Spinal cord (tissue), 10 donors: ENCODE data around the gene PAPPA. TPM values are rescaled to one million over a fixed set of nuclear protein-coding genes. Genes with fewer than 3 reads are reported as not detected.

Experiments
- DNase-seq, 6 donors: peaks; one replicate each; pipeline versions ENCODE4 v3.0.0 to v3.0.0-alpha.2; 2013 to 2015; ENCODE audit warnings: low spot score in 6 of 6, low read depth in 4 of 6
- H3K27ac ChIP-seq: one replicate; pipeline ENCODE4 v1.5.1; 2013; ENCODE audit warnings: low read depth, low read length, control low read depth
- H3K27me3 ChIP-seq: one replicate; pipeline ENCODE4 v1.6.1; 2013; ENCODE audit warnings: low read length; ENCODE audit not compliant: control insufficient read depth, insufficient read depth
- H3K36me3 ChIP-seq: one replicate; pipeline ENCODE4 v1.6.1; 2013; ENCODE audit warnings: low read length; ENCODE audit not compliant: control insufficient read depth, insufficient read depth
- H3K4me1 ChIP-seq: one replicate; pipeline ENCODE4 v1.6.1; 2013; ENCODE audit warnings: low read length; ENCODE audit not compliant: control insufficient read depth, insufficient read depth
- H3K4me3 ChIP-seq: one replicate; pipeline ENCODE4 v1.5.1; 2013; ENCODE audit warnings: low read depth, low read length, control low read depth
- H3K9me3 ChIP-seq: one replicate; pipeline ENCODE4 v1.6.1; 2013; ENCODE audit warnings: low read length; ENCODE audit not compliant: control insufficient read depth, insufficient read depth
- WGBS: methylation state at CpG from one replicate; pipeline ENCODE4 v1.1.5; 2013; ENCODE audit warnings: missing lambda C conversion rate; ENCODE audit not compliant: insufficient coverage; 5-methylcytosine and 5-hydroxymethylcytosine counted together
- polyA plus RNA-seq, 2 donors: library from polyadenylated mRNA; unstranded; fragments of 120-200 nt; gene quantifications; one replicate each; pipeline ENCODE4 v1.2.1, GENCODE V29; 2013; ENCODE audit not compliant: insufficient read length in 2 of 2
- total RNA-seq, 2 donors: library from RNA; depleted of rRNA in 1 of 2; stranded (reverse); fragments of 120-200 nt in 1 of 2; fragments of >200 nt in 1 of 2; gene quantifications; one replicate each; pipeline versions ENCODE4 v1.2.3 to v1.2.4, GENCODE V29; 2013 to 2014
- donor health status: healthy.

Gene PAPPA
- total and polyA plus RNA-seq, 4 donors, result 2.4 to 6.2 (median 3.6) TPM

DNA sequence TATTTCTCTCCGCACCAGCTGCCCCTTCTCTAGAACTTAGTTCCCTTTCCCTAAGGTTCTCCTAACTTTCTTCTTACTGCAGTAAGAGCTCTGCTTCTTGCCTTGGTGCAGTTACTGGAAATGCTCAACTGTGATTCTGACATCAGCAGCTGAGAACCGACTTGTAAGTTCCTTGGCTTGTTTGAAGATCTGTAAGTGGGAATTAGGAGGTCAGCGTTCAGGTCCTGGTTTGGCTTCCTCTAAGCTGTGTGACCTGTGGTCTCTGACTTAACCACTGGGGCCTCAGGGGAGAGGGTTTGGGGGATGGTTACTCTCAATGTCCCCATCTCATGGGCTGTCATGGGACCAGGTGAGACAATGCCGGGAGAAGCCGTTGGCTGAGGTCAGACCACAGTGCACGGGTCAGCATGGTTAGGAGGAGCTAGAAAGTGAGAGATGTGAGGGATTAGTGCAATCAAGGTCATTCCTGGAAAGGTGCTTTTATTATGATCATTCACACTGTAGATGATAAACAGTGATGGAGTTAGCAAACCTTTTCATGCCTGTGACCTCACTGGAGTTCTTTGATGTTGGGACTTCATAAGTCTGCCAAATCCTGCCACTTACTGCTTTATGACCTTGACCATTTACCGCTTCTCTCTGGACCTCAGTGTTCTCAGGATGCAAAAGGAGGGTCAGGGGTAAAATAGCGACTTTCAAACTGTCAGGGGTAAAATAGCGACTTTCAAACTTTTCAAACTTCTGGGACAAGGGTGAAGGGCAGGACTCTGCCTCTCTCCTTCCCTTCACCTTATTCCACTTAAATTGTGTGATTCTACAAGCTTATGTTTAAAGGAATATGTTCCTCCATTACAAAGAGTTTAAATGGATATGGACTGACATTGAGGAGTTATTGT is 7.3 kb downstream of the PAPPA start:
- 88% methylated on average over 4 of the region's 9 CpGs for WGBS
- Histone ChIP-seq H3K27ac (no peak overlapping the region), H3K36me3 (no peaks in the 10 kb centered on the region), H3K9me3 (no peaks in the 10 kb centered on the region), H3K4me3 (no peak overlapping the region), H3K27me3 (peaks cover 25% of the 10 kb centered on the region), H3K4me1 (peaks cover 12% of the 10 kb centered on the region)
- no peak for DNase-seq

DNA sequence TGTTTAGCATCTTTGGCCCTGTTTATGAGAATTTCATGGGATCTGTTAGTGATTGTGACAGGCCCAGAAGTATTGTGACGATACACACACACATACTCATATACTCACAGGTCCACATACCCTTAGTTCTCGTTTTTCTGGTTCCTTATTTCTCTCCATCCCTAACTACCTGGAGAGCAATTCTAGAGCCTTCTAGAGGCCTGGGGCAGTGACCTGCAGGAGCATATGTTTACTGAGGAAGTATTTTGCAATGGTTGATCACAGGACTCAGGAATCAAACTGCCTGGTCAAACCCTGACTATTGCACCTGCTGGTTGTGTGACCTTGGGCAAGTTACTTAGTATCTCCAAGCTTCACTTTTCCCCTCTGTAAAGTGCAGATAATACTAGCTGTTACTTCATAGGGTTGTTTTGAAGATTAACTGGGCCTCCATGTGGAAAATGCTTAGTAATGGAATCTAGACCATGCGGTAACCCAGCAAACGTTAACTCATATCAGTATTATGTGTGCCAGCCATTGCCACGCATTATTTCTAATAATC is 8.7 kb downstream of the PAPPA start:
- Histone ChIP-seq H3K4me1 (peaks cover 4% of the 10 kb centered on the region), H3K27ac (no peak overlapping the region), H3K27me3 (peaks cover 17% of the 10 kb centered on the region), H3K4me3 (no peak overlapping the region), H3K9me3 (no peaks in the 10 kb centered on the region), H3K36me3 (no peaks in the 10 kb centered on the region)
- WGBS, result no CpG with 5 or more reads among the region's 5 CpGs
- no peak for DNase-seq

- H3K4me3 ChIP-seq, result no peak overlapping the region
- DNase-seq, result no peak
- no peak overlapping the region for H3K27ac ChIP-seq
- H3K27me3 ChIP-seq, result peaks cover 16% of the 10 kb centered on the region
- H3K36me3 ChIP-seq, result no peaks in the 10 kb centered on the region
- no CpG with 5 or more reads among the region's 2 CpGs for WGBS
- no peaks in the 10 kb centered on the region for H3K9me3 ChIP-seq
- H3K4me1 ChIP-seq, result no peaks in the 10 kb centered on the region
Measured at GRCh38 chr9:116163293-116164055, 9.9 kb downstream of the PAPPA start.

DNA sequence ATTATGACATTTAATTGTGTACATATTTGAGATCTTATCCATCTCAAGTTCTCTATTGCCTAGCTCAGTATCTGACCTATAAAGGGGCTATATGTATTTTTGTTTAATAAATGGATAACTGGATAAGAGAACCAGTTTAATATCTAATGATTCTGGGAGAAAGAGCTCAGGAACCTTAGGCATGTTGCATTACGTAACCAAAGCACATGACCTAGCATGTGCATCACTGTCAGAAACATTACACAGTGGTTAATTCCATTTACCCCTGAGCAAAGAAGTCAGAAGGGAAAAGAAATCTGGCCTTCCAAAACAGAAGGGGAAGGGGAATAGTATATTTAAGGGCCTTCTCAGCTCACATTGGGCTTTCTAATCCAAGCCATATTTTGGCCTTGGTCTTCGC is 12.3 kb downstream of the PAPPA start:
- WGBS, result 89% methylated on average over 1 of the region's 2 CpGs

DNA sequence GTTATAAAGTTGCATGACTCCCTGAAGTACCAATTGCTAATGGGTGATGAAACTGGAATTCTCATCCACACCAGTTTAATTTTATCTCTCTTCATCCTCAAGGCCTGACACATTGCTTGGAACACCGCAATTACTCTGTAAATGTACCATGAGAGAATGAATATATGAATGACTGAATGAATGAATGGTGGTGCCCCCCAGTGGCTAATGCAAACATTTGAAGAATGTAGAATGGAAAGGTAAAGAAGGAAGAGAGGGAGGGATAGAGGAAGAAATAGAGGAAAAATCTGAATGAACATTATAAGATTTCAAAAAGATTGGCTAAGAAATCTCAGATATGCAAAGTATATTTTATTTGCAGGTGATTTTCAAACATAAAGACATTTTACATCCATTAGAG is 13.1 kb downstream of the PAPPA start:
- Histone ChIP-seq H3K4me1 (no peaks in the 10 kb centered on the region), H3K9me3 (no peaks in the 10 kb centered on the region), H3K27me3 (peaks cover 2% of the 10 kb centered on the region), H3K4me3 (no peak overlapping the region), H3K36me3 (no peaks in the 10 kb centered on the region), H3K27ac (no peak overlapping the region)
- DNase-seq, result no peak
- WGBS, result no CpG with 5 or more reads among the region's 1 CpG

More for the DNA sequence above, 12.3 kb downstream of the PAPPA start:
- Histone ChIP-seq H3K27me3 (peaks cover 4% of the 10 kb centered on the region), H3K36me3 (no peaks in the 10 kb centered on the region), H3K27ac (no peak overlapping the region), H3K9me3 (no peaks in the 10 kb centered on the region), H3K4me1 (no peaks in the 10 kb centered on the region), H3K4me3 (no peak overlapping the region)
- no peak for DNase-seq

DNA sequence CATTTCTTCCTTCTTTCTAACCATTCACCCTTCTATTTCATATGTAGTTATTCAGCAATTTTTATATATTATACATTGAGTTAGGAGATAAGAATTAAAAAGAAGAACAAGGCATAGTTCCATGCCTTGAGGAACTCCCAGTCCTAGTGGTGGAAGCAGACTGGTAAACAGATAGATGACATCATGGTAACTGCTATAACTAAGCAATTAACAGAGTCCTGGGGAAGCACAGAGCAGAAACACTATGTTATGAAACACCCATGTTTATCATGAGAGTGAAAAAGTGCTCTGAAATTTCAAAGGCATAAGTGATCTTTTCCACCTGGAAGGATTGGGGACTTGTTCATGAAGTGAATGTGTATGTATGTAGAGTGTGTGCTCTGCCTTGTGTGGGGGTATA is 14.6 kb downstream of the PAPPA start:
- no peaks in the 10 kb centered on the region for H3K36me3 ChIP-seq
- no peak overlapping the region for H3K27ac ChIP-seq
- no peaks in the 10 kb centered on the region for H3K4me1 ChIP-seq
- no peaks in the 10 kb centered on the region for H3K9me3 ChIP-seq
- no peak overlapping the region for H3K4me3 ChIP-seq
- H3K27me3 ChIP-seq, result no peaks in the 10 kb centered on the region
- DNase-seq, result no peak

DNA sequence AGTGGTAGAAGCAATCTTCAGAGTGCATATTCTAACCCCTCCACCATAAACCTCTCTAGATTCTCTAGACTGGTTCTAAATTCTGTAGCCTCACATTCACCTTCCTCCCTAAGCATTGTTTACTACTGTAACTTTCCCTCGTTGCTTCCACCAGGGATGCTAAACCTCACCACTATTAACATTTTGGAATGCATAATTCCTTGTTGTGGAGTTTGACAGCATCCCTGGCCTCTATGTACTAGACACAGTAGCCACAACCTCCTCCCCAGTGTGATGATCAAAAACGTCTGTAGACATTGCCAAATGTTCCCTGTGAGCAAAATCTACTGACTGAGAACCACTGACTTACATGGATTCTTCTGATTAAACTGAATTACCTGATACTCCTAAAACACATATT is 18.6 kb downstream of the PAPPA start:
- H3K27ac ChIP-seq, result no peak overlapping the region
- H3K27me3 ChIP-seq, result peaks cover 2% of the 10 kb centered on the region
- no peaks in the 10 kb centered on the region for H3K4me1 ChIP-seq
- no peaks in the 10 kb centered on the region for H3K9me3 ChIP-seq
- H3K4me3 ChIP-seq, result no peak overlapping the region
- WGBS, result 44% methylated on average over 1 of the region's 2 CpGs
- no peak for DNase-seq
- no peaks in the 10 kb centered on the region for H3K36me3 ChIP-seq

- WGBS, result no CpG with 5 or more reads among the region's 1 CpG
- Histone ChIP-seq H3K36me3 (no peaks in the 10 kb centered on the region), H3K4me1 (no peaks in the 10 kb centered on the region), H3K4me3 (no peak overlapping the region), H3K27ac (no peak overlapping the region), H3K9me3 (no peaks in the 10 kb centered on the region), H3K27me3 (peaks cover 2% of the 10 kb centered on the region)
- no peak for DNase-seq
Measured at GRCh38 chr9:116174347-116174746, 20.8 kb downstream of the PAPPA start.

DNA sequence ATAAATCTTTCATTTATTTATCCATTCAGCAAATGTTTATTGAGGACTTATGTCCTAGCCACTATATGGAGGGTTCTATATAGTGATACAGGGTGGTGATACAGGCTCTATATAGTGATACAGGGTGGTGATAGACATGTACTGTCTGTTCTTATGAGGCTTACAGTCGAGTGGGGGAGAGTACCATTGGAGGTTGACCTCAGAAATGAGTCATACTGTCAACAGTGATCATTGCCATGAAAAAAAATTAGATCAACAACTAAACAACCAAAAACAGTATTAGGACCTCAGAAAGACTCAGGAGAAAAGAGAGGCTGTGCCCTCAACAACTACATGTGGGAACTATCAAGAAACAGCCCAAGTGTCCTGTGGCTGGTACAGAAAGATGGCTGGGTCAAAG is 22.0 kb downstream of the PAPPA start:
- Histone ChIP-seq H3K4me3 (no peak overlapping the region), H3K27ac (no peak overlapping the region), H3K9me3 (no peaks in the 10 kb centered on the region), H3K27me3 (peaks cover 2% of the 10 kb centered on the region), H3K4me1 (no peaks in the 10 kb centered on the region), H3K36me3 (no peaks in the 10 kb centered on the region)
- WGBS, result no CpG with 5 or more reads among the region's 1 CpG
- no peak for DNase-seq
